IPS-15b (cell line): ENCODE data around the gene VEGFB.

ENCODE experiments used
- H3K27me3 ChIP-seq: one replicate; pipeline ENCODE4 v1.6.1; 2013; ENCODE audit warnings: low read length; ENCODE audit not compliant: control insufficient read depth, insufficient read depth
- H3K36me3 ChIP-seq: one replicate; pipeline ENCODE4 v1.6.1; 2013; ENCODE audit warnings: low read length; ENCODE audit not compliant: control insufficient read depth, insufficient read depth
- H3K4me1 ChIP-seq: one replicate; pipeline ENCODE4 v1.6.1; 2013; ENCODE audit warnings: mild to moderate bottlenecking, low read length; ENCODE audit not compliant: control insufficient read depth, insufficient read depth
- H3K4me3 ChIP-seq: one replicate; pipeline ENCODE4 v1.5.1; 2013; ENCODE audit warnings: low read depth, low read length
- H3K9ac ChIP-seq: one replicate; pipeline ENCODE4 v1.6.1; 2013; ENCODE audit warnings: low read depth, mild to moderate bottlenecking, low read length
- H3K9me3 ChIP-seq: one replicate; pipeline ENCODE4 v1.6.1; 2013; ENCODE audit warnings: mild to moderate bottlenecking, low read length; ENCODE audit not compliant: control insufficient read depth, insufficient read depth

VEGFB gene

GRCh38 chr11:64238076-64238475 lies 3.7 kb downstream of the VEGFB start:
- no peak overlapping the region for H3K4me3 ChIP-seq
- H3K9ac ChIP-seq, result no peak overlapping the region
- peaks cover 4% of the 10 kb centered on the region for H3K4me1 ChIP-seq
- peaks cover 12% of the 10 kb centered on the region for H3K36me3 ChIP-seq
- H3K27me3 ChIP-seq, result no peaks in the 10 kb centered on the region
- no peaks in the 10 kb centered on the region for H3K9me3 ChIP-seq

DNA sequence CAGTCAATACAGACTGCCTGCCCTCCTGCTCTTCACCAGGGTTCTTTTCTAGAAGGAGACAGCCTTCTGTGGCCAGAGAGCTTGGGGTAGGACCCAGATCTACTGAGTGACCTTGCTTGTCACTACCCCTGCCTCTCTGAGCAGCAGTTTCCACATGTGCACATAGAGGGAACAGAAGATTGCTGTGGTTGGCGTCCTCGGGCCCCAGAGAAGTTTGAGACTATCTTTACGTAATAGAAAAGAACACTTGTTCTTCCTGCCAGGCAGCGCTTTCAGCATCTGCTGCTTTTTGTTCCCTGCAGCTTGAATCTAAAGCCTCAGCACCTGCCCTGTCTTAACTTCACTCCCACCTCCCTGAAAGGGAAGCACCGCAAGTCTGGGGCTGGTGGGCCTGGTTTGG lies 4.6 kb downstream of the VEGFB start:
- H3K9ac ChIP-seq, result no peak overlapping the region
- H3K4me3 ChIP-seq, result no peak overlapping the region
- no peaks in the 10 kb centered on the region for H3K27me3 ChIP-seq
- H3K36me3 ChIP-seq, result peaks cover 18% of the 10 kb centered on the region
- peaks cover 4% of the 10 kb centered on the region for H3K4me1 ChIP-seq
- no peaks in the 10 kb centered on the region for H3K9me3 ChIP-seq

DNA sequence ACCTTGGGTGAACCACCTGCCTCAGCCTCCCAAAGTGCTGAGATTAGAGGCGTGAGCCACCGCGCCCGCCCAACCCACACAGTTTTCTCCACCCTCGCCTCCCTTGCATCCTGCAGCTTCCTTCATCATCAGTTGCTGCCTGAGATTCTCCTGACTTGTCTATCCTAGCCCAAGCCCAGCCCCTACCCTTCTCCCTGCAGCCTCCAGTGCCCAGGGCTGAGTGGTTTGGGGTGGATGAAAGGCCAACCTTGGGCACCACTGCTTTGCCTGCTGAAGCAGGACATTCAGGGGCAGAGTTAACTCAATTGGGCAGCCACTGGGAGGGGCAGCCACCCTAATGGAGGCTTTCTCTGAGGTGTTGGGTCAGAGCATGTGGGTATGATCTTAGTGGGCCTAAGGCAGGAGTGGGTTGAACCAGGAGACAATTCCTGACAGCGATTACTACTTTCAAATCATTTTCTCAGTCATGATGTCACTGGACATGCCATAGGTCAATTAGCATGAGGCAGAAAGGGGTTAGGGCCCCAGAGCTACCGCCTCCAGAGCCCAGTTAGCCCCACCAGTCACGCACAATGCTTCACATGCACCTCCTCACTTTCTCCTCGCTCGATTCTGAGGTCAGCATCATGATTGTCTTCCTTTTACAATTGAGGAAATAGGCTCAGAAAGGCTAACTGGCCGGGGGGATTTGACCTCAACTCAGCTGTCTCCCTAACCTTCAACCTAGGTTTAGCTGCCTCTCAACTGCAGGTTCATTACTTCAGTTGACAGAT lies 5.5 kb downstream of the VEGFB start:
- peaks cover 4% of the 10 kb centered on the region for H3K4me1 ChIP-seq
- H3K4me3 ChIP-seq, result peak overlapping the region; percentile 96

GRCh38 chr11:64240435-64241240 lies 6.3 kb downstream of the VEGFB start, which contains the start of gene FKBP2:
Gene FKBP2, plus strand, starts transcription at chr11:64241095. Its CDS starts 1,293 bp downstream, at chr11:64242388.
- peaks cover 4% of the 10 kb centered on the region for H3K4me1 ChIP-seq
- H3K9me3 ChIP-seq, result no peaks in the 10 kb centered on the region
- H3K36me3 ChIP-seq, result peaks cover 26% of the 10 kb centered on the region
- peak within 1 kb of the TSS; percentile 98 for H3K9ac ChIP-seq
- peak within 1 kb of the TSS; percentile 96 for H3K4me3 ChIP-seq
- no peaks in the 10 kb centered on the region for H3K27me3 ChIP-seq

More for the DNA sequence above, 5.5 kb downstream of the VEGFB start:
- Histone ChIP-seq H3K9me3 (no peaks in the 10 kb centered on the region), H3K27me3 (no peaks in the 10 kb centered on the region), H3K36me3 (peaks cover 25% of the 10 kb centered on the region), H3K9ac (peak overlapping the region; percentile 98)

DNA sequence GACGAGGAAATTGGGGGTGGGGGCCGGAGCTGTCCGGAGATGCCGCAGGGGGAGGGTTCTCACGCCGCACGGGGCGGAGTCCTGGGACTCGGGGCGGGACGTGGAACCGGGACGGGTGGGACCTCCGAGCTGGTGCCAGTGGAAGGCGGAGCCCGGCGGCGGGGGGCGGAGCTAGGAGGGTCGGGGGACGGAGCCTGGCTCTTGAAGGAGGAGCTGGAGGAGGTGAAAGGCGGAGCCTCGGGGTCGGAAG lies 6.8 kb downstream of the VEGFB start:
- Histone ChIP-seq H3K9ac (peak overlapping the region; percentile 54), H3K36me3 (peaks cover 22% of the 10 kb centered on the region), H3K4me1 (peaks cover 4% of the 10 kb centered on the region), H3K9me3 (no peaks in the 10 kb centered on the region), H3K27me3 (no peaks in the 10 kb centered on the region), H3K4me3 (peak overlapping the region; percentile 96)

DNA sequence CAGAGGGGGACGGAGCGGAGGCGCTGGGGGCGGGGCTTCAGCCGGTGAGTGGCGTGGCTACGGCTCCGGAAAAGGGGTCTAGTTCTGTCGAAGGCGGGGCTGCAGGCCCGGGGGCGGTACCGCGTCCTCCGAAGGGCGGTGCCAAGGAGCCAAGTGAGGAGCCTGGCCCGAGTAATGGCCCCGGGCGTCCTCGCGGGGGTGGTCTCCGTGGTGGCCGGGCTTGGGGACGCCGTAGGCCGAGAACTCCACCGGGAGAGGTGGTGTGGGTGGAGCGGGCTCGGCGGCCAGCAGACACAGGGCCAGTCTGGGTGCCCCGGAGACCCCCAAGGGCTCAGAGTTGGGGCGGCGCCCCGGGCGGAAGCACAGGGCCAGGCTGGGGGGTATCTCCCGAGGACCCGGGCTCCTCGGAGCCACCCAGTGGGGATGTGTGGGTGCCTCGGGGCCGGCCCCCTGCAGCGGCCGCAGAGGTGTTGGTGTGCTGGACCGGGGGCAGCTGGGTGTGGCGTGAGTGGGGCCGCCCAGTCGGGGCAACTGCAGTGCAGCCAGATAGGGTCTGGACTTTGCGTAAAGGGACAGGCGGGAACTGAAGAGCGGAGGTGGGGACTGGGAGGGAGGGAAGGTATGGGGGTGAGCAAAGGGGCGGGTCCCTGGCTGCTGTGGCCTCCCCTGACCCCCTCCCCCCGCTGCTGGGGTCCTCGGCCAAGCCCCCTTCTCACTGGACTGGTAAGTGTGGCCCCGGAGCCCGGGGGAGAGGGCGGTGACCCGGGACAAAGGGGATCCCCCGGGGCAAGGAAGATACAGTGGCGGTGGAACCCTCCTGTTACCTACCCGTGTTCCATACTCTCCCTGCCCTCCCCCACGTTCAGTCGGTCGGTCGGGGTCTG lies 7.3 kb downstream of the VEGFB start:
- Histone ChIP-seq H3K36me3 (peaks cover 22% of the 10 kb centered on the region), H3K9ac (peak overlapping the region; percentile 76), H3K9me3 (no peaks in the 10 kb centered on the region), H3K4me1 (peaks cover 4% of the 10 kb centered on the region), H3K27me3 (no peaks in the 10 kb centered on the region), H3K4me3 (peak overlapping the region; percentile 84)

DNA sequence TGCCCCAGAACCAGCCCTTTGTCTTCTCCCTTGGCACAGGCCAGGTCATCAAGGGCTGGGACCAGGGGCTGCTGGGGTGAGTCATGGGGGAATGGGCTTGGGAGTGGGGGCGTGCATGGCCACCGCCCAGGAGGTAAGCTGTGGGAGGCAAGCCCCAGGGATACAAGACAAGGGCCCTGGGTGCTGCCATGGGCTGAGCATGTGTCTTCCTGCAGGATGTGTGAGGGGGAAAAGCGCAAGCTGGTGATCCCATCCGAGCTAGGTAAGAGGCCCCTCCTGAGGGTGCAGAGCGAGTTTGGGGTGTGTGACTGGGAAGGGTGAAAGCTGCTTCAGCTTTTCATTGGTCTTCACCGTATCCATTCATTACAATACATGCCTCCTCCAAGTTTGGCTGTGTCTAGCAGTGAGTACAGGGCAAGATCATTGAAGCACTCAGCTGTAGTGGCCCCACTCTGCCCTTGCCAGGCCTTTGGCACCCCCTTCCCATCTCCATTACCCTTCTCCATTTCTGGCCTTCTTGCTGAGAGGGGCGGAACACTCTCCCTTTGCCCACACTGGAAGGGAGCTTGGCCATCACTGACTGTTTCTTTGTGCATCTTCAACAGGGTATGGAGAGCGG lies 9.0 kb downstream of the VEGFB start:
- Histone ChIP-seq H3K4me3 (no peak overlapping the region), H3K4me1 (peaks cover 11% of the 10 kb centered on the region), H3K9me3 (no peaks in the 10 kb centered on the region), H3K9ac (no peak overlapping the region), H3K36me3 (peaks cover 16% of the 10 kb centered on the region), H3K27me3 (no peaks in the 10 kb centered on the region)

- Histone ChIP-seq H3K9ac (no peak overlapping the region), H3K36me3 (peaks cover 16% of the 10 kb centered on the region), H3K4me3 (no peak overlapping the region), H3K27me3 (no peaks in the 10 kb centered on the region), H3K9me3 (no peaks in the 10 kb centered on the region), H3K4me1 (peaks cover 18% of the 10 kb centered on the region)
Observed at GRCh38 chr11:64244107-64244506, 9.7 kb downstream of the VEGFB start.

- Histone ChIP-seq H3K9ac (peak overlapping the region; percentile 47), H3K4me1 (peaks cover 24% of the 10 kb centered on the region), H3K27me3 (no peaks in the 10 kb centered on the region), H3K4me3 (peak overlapping the region; percentile 85), H3K9me3 (no peaks in the 10 kb centered on the region), H3K36me3 (peaks cover 16% of the 10 kb centered on the region)
Observed at GRCh38 chr11:64244966-64245365, 10.6 kb downstream of the VEGFB start.

DNA sequence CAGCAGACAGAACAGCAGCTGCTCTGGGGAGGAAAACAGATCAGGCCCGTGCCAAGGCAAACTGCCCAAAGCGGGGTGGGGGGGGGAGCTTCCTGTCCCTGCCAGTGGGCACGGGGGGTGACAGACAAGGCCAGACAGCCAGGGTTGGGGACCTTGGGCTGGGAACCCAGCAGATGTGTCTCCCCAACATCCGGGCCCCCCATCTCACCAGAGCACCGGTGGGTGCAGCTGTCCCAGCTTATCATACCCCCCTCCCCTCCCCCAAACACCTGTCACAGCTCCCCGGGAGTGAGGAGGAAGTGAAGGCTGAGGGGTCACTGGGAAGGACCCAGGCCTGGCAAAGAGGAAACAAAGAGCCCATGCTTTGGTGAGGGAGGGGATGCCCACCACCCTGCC lies 11.0 kb downstream of the VEGFB start:
- Histone ChIP-seq H3K9ac (peak overlapping the region; percentile 76), H3K4me3 (peak overlapping the region; percentile 85), H3K4me1 (peaks cover 28% of the 10 kb centered on the region)

More for the DNA sequence above, 11.0 kb downstream of the VEGFB start:
- Histone ChIP-seq H3K36me3 (peaks cover 16% of the 10 kb centered on the region), H3K9me3 (no peaks in the 10 kb centered on the region), H3K27me3 (no peaks in the 10 kb centered on the region)
